ENCODE data around the gene PTOV1.

DNA sequence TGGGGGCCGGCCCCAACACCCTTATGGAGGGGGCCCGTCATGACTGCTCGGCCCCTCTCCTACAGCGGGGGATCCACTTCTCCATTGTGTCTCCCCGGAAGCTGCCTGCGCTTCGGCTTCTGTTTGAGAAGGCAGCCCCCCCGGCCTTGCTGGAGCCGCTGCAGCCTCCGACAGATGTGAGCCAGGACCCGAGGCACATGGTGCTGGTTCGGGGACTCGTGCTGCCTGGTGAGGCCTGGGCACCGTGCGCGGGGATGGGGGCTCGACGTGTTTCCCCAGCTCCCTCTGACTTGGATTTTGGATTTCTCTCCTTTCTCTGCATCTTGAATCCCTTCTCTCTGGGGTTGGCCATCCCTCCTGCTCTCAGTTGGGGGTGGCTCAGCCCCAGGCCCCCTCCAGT lies 21.2 kb upstream of the PTOV1 start:
- TF ChIP-seq, protein P1, sequence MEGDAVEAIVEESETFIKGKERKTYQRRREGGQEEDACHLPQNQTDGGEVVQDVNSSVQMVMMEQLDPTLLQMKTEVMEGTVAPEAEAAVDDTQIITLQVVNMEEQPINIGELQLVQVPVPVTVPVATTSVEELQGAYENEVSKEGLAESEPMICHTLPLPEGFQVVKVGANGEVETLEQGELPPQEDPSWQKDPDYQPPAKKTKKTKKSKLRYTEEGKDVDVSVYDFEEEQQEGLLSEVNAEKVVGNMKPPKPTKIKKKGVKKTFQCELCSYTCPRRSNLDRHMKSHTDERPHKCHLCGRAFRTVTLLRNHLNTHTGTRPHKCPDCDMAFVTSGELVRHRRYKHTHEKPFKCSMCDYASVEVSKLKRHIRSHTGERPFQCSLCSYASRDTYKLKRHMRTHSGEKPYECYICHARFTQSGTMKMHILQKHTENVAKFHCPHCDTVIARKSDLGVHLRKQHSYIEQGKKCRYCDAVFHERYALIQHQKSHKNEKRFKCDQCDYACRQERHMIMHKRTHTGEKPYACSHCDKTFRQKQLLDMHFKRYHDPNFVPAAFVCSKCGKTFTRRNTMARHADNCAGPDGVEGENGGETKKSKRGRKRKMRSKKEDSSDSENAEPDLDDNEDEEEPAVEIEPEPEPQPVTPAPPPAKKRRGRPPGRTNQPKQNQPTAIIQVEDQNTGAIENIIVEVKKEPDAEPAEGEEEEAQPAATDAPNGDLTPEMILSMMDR (IDR thresholded peaks at IDR 0.05), result no peak
- TF ChIP-seq EP300 (IDR thresholded peaks at IDR 0.05) (no peak), POLR2A (IDR thresholded peaks at IDR 0.05) (no peak), POLR2AphosphoS5 (IDR thresholded peaks at IDR 0.05) (no peak)
